NCI-H526 treated with DMSO at 0.1 percent for 48 hours (cell line): Measurements from ENCODE around the gene CMTM3.
"Not testable (repeated sequence)": the region's sequence is repeated elsewhere in the genome, so short reads cannot be mapped to it uniquely, and the experiment has no call there.

Source experiments
- DNase-seq: peaks from one replicate; lab custom pipeline; 2025; lab: John Stamatoyannopoulos, UW

CMTM3 gene

GRCh38 chr16:66609139-66609510 lies 4.6 kb downstream of the CMTM3 start:
- no peak for DNase-seq

- DNase-seq: no peak
Measured at GRCh38 chr16:66610111-66610820, 5.8 kb downstream of the CMTM3 start.

- DNase-seq: not testable (repeated sequence)
Measured at GRCh38 chr16:66611911-66612310, 7.4 kb downstream of the CMTM3 start.

- DNase-seq: no peak
Measured at GRCh38 chr16:66612422-66612821, 7.9 kb downstream of the CMTM3 start.

- no peak for DNase-seq
Measured at GRCh38 chr16:66614161-66614802, 9.8 kb downstream of the CMTM3 start.

- DNase-seq: no peak
Measured at GRCh38 chr16:66616169-66616568, 11.7 kb downstream of the CMTM3 start.

GRCh38 chr16:66616592-66616991 lies 12.1 kb downstream of the CMTM3 start:
- DNase-seq: no peak

GRCh38 chr16:66617010-66617434 lies 12.5 kb downstream of the CMTM3 start:
- DNase-seq: no peak

GRCh38 chr16:66617728-66618127 lies 13.2 kb downstream of the CMTM3 start:
- no peak for DNase-seq

GRCh38 chr16:66618588-66619375 lies 14.3 kb downstream of the CMTM3 start:
- no peak for DNase-seq

- no peak for DNase-seq
Measured at GRCh38 chr16:66619534-66620428, 15.3 kb downstream of the CMTM3 start.

- no peak for DNase-seq
Measured at GRCh38 chr16:66620429-66620795, 15.9 kb downstream of the CMTM3 start.

GRCh38 chr16:66621973-66622372 lies 17.5 kb downstream of the CMTM3 start:
- no peak for DNase-seq

GRCh38 chr16:66622863-66623262 lies 18.4 kb downstream of the CMTM3 start:
- no peak for DNase-seq

GRCh38 chr16:66623755-66624154 lies 19.3 kb downstream of the CMTM3 start:
- DNase-seq: no peak

GRCh38 chr16:66627611-66628378 lies 23.3 kb downstream of the CMTM3 start:
- DNase-seq: not testable (repeated sequence)

GRCh38 chr16:66629856-66630255 lies 25.4 kb downstream of the CMTM3 start:
- no peak for DNase-seq

- not testable (repeated sequence) for DNase-seq
Measured at GRCh38 chr16:66630561-66631260, 26.2 kb downstream of the CMTM3 start.

- DNase-seq: not testable (repeated sequence)
Measured at GRCh38 chr16:66631558-66631957, 27.1 kb downstream of the CMTM3 start.

GRCh38 chr16:66634527-66635196 lies 30.2 kb downstream of the CMTM3 start:
- no peak for DNase-seq
